IPS-18a (cell line): ENCODE results near the gene TADA2B.

Experiments used
- H3K27ac ChIP-seq: one replicate; pipeline ENCODE4 v1.5.1; 2013; ENCODE audit warnings: low read length
- H3K27me3 ChIP-seq: one replicate; pipeline ENCODE4 v1.6.1; 2013; ENCODE audit warnings: mild to moderate bottlenecking, low read length; ENCODE audit not compliant: control insufficient read depth, insufficient read depth
- H3K36me3 ChIP-seq: one replicate; pipeline ENCODE4 v1.6.1; 2013; ENCODE audit warnings: low read depth, low read length; ENCODE audit not compliant: control insufficient read depth
- H3K4me1 ChIP-seq: one replicate; pipeline ENCODE4 v1.6.1; 2013; ENCODE audit warnings: low read depth, low read length; ENCODE audit not compliant: control insufficient read depth
- H3K4me3 ChIP-seq: one replicate; pipeline ENCODE4 v1.5.1; 2013; ENCODE audit warnings: low read length
- H3K9ac ChIP-seq: one replicate; pipeline ENCODE4 v1.6.1; 2013; ENCODE audit warnings: mild to moderate bottlenecking, low read length, moderate library complexity
- H3K9me3 ChIP-seq: one replicate; pipeline ENCODE4 v1.6.1; 2013; ENCODE audit warnings: low read depth, low read length; ENCODE audit not compliant: control insufficient read depth

The TADA2B gene

DNA sequence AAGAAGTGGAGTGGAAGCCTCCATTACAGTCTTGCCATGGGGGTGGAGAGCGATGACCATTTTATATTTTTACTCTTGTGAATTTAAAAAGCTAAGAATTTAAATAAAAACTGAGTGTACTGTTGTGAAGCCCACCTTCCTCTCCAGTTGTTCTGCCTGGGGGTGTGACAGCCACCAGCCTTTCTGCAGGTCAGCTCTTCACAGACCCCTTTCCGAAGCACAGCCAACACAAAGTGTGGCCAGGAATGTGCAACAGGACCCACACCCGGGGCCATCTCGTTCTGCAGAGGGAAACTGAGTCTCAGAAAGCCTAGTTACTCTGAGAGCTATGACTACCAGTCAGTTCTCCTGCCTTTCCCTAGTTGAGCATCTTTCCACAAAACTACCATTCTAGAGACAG, 23.3 kb downstream of the TADA2B start:
- Histone ChIP-seq H3K9ac (peak overlapping the region; percentile 65), H3K27me3 (peaks cover 19% of the 10 kb centered on the region), H3K9me3 (no peaks in the 10 kb centered on the region), H3K4me3 (peak overlapping the region; percentile 90), H3K27ac (no peak overlapping the region), H3K4me1 (peaks cover 5% of the 10 kb centered on the region), H3K36me3 (peaks cover 28% of the 10 kb centered on the region)

GRCh38 chr4:7067126-7067451, 23.9 kb downstream of the TADA2B start:
- H3K27me3 ChIP-seq, result peaks cover 19% of the 10 kb centered on the region
- peak overlapping the region; percentile 65 for H3K9ac ChIP-seq
- no peaks in the 10 kb centered on the region for H3K9me3 ChIP-seq
- peaks cover 22% of the 10 kb centered on the region for H3K36me3 ChIP-seq
- no peak overlapping the region for H3K27ac ChIP-seq
- peaks cover 5% of the 10 kb centered on the region for H3K4me1 ChIP-seq
- peak overlapping the region; percentile 90 for H3K4me3 ChIP-seq

DNA sequence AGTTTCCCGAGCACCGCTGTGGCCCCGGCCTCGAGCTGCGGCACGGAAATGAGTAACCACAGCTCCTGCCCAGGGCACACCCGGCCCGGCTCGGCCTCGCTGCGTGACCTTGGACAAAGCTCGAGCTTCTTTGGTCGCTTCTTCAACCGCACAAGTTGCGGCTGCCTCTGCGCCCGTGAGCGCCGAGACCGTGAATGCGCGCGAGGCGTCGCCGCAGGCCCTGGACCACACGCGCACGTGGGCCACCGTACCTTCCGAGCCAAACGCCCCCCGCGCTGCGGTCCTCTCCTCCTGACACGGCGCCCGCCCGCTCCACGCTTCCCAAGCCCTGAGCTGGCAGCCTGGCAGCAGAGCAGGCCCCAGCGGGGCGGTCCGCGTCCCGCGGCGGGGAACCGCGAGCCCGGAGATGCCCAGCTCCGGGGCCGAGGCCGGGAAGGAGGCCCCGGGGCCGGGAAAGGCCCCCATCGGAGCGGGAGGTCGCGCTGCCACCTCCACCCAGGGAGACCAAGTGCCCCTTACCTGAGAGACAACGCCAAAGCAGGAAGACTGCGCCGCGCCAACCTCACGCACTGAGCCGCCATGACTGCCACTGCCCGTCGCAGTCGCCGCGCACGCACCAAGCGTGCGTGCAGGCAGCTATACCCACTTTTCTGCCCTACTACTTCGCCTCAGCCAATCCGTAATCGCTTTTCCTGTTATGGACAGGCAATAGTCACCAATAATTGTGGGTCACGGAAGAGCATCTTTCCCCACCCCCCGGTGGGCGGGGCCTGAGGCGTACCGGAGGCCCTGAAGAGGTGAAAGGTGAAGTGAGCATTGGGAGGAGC, 24.5 kb downstream of the TADA2B start, which contains the start of gene GRPEL1:
Gene GRPEL1, minus strand, starts transcription at position 613 of the 827 bp plus-strand sequence. Its CDS starts 32 bp downstream, at position 581.
- Histone ChIP-seq H3K9ac (peak within 1 kb of the TSS; percentile 65), H3K4me1 (peaks cover 5% of the 10 kb centered on the region), H3K27ac (no peak within 1 kb of the TSS), H3K27me3 (peaks cover 19% of the 10 kb centered on the region), H3K36me3 (peaks cover 20% of the 10 kb centered on the region), H3K9me3 (no peaks in the 10 kb centered on the region), H3K4me3 (peak within 1 kb of the TSS; percentile 90)

DNA sequence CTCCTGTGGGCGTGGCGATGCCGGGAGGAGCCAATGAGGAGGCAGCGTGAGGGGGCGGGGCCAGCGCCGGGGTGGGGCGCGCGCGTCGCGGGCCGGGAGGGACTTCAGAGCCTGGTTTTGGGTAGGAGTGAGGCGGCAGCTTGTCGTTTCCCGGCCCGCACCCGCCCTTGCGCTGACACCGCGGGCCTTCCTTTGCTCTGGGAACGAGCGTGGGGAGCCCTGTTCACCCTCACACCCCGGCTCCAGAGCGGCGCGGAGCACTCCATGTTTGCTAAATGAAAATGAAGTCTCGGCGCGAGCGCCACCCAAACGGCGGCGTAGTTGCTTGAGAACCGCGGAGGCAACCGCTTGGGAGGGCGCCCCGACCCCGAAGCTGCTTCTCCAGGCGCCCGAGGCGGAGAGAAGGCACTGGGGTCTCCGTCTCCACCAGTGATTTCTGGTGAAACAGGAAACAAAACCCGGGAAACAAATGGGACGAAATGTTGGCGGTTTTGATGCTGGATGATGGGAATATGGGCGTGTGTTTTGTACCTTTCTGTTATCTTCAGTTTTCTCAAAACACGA, 25.2 kb downstream of the TADA2B start:
- Histone ChIP-seq H3K27ac (no peak overlapping the region), H3K4me1 (peaks cover 5% of the 10 kb centered on the region), H3K4me3 (peak overlapping the region; percentile 90), H3K27me3 (peaks cover 19% of the 10 kb centered on the region), H3K9ac (peak overlapping the region; percentile 47), H3K9me3 (no peaks in the 10 kb centered on the region), H3K36me3 (peaks cover 13% of the 10 kb centered on the region)

DNA sequence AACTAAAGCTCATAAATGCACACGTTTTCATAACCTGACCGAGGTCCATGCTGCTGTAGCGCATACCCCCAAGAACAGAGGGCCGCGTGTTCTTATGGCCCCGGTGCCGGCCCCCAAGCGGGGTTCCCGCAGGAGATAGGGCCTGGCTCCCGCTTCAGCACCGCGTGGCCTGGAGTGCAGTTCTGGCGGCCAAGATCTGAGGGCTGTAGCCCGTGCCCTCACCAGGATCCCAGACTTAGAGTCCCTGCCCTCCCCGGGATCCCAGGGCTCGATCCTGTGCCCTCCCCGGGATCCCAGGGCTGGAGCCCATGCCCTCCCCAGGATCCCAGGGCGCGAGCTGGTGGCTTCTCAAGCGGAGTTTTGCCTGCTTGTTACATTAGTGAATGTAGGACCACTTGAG, 25.7 kb downstream of the TADA2B start:
- Histone ChIP-seq H3K27me3 (peaks cover 19% of the 10 kb centered on the region), H3K4me3 (peak overlapping the region; percentile 90), H3K9ac (no peak overlapping the region), H3K36me3 (peaks cover 8% of the 10 kb centered on the region), H3K27ac (no peak overlapping the region), H3K4me1 (peaks cover 5% of the 10 kb centered on the region), H3K9me3 (no peaks in the 10 kb centered on the region)

DNA sequence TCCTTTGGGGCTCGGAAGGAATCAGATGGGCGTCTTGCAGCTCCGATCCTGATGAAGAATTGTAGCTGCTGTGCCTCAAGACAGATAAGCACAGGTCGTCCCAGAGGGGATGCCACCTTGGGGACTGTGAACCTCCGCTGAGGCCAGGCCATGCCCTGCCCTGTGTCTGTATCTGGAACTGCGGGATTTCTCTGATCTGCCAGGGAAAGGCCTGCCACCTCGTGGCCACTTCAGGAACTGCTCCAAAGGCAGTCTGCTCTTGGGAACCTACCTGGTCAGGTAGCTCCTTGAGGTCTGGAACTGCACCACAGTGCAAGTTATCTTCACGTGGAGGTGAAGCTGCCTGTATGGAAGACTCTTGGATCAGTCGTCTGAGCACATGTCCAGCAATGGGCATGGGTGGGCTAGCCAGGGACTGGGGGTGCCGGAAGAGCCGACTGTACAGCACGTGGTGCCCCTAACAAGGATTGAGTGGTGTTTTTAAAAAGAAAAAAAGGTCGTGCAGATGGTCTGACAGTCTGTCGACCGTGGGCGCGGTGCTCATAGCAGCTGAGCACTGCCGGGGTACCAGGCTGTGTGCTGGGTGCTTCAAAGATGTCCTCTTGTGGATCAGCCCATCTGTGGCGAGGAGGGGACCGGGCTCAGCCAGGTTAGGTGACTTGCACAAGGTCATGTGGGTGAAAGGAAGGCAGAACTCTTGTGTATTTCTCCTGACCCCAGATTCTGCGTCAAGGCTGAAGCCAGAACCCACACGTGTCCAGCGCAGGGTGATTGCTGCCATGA, 27.7 kb downstream of the TADA2B start:
- H3K9ac ChIP-seq, result no peak overlapping the region
- H3K9me3 ChIP-seq, result no peaks in the 10 kb centered on the region
- no peaks in the 10 kb centered on the region for H3K36me3 ChIP-seq
- H3K4me1 ChIP-seq, result peaks cover 5% of the 10 kb centered on the region
- no peak overlapping the region for H3K27ac ChIP-seq
- H3K4me3 ChIP-seq, result no peak overlapping the region
- peaks cover 19% of the 10 kb centered on the region for H3K27me3 ChIP-seq

DNA sequence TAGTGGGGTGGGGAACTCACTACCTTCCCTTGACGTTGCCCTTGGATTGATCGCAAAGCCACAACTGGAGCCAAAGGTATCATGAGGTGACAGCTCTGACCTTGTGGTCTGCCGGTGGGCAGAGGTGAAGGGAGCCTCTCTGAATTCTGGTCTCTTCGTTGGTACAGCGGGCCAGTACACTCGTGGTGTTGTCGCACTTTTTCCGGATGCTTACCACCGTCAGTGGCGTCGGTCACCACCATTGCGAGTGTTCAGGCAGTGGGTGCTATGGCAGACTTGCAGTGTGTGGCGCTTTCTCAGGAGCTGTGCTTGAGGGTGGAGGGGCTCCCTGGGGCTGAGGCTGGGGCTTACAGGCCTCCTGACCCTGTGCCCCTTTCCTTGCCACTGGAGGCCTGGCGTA, 29.9 kb downstream of the TADA2B start:
- Histone ChIP-seq H3K4me3 (no peak overlapping the region), H3K9ac (no peak overlapping the region), H3K9me3 (no peaks in the 10 kb centered on the region), H3K36me3 (no peaks in the 10 kb centered on the region), H3K27ac (no peak overlapping the region), H3K4me1 (no peaks in the 10 kb centered on the region), H3K27me3 (peaks cover 19% of the 10 kb centered on the region)

- H3K4me1 ChIP-seq, result no peaks in the 10 kb centered on the region
- no peak overlapping the region for H3K4me3 ChIP-seq
- no peaks in the 10 kb centered on the region for H3K36me3 ChIP-seq
- H3K9me3 ChIP-seq, result no peaks in the 10 kb centered on the region
- no peak overlapping the region for H3K9ac ChIP-seq
- no peak overlapping the region for H3K27ac ChIP-seq
- peaks cover 15% of the 10 kb centered on the region for H3K27me3 ChIP-seq
These were observed 30.6 kb downstream of the TADA2B start for GRCh38 chr4:7073526-7074390.

- Histone ChIP-seq H3K4me3 (no peak overlapping the region), H3K9ac (no peak overlapping the region), H3K27me3 (peaks cover 8% of the 10 kb centered on the region), H3K27ac (no peak overlapping the region), H3K9me3 (no peaks in the 10 kb centered on the region), H3K4me1 (no peaks in the 10 kb centered on the region), H3K36me3 (no peaks in the 10 kb centered on the region)
These were observed 31.3 kb downstream of the TADA2B start for GRCh38 chr4:7074426-7074825.

GRCh38 chr4:7075962-7076695, 33.0 kb downstream of the TADA2B start:
- H3K27ac ChIP-seq, result no peak overlapping the region
- H3K4me1 ChIP-seq, result no peaks in the 10 kb centered on the region
- no peak overlapping the region for H3K4me3 ChIP-seq
- no peaks in the 10 kb centered on the region for H3K9me3 ChIP-seq
- no peaks in the 10 kb centered on the region for H3K36me3 ChIP-seq
- H3K9ac ChIP-seq, result no peak overlapping the region
- no peaks in the 10 kb centered on the region for H3K27me3 ChIP-seq
